ENCODE data around the gene PALD1. TPM values are rescaled to one million over a fixed set of nuclear protein-coding genes. Genes with fewer than 3 reads are reported as not detected.

Gene PALD1
- total and polyA plus RNA-seq, 12 donors: 2.0 to 16.2 (median 7.4) TPM

DNA sequence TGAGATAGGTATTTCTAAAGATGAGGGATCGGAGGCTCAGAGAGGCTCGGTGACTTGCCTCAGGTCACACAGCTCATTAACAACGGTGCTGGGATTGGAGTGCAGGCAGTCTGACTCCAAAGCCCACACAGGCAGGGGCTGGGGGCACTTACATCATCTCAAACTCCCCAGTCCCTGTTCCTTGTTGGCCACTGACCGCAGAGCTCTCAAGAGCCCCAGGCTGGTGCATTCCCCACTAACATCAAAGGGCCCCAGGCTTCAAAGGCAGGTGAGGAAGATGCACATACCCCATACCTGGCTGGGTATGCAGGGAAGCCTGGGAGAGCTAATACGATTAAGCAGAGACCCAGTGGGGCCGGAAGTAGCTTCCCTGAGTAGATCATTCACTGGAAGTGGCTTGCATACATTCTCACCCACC, 23.3 kb upstream of the PALD1 start:
- H3K4me3 ChIP-seq: no peak overlapping the region
- no peak overlapping the region for H3K27ac ChIP-seq
- no peak for TF ChIP-seq POLR2A (IDR thresholded peaks at IDR 0.05)
- TF ChIP-seq, protein P1, sequence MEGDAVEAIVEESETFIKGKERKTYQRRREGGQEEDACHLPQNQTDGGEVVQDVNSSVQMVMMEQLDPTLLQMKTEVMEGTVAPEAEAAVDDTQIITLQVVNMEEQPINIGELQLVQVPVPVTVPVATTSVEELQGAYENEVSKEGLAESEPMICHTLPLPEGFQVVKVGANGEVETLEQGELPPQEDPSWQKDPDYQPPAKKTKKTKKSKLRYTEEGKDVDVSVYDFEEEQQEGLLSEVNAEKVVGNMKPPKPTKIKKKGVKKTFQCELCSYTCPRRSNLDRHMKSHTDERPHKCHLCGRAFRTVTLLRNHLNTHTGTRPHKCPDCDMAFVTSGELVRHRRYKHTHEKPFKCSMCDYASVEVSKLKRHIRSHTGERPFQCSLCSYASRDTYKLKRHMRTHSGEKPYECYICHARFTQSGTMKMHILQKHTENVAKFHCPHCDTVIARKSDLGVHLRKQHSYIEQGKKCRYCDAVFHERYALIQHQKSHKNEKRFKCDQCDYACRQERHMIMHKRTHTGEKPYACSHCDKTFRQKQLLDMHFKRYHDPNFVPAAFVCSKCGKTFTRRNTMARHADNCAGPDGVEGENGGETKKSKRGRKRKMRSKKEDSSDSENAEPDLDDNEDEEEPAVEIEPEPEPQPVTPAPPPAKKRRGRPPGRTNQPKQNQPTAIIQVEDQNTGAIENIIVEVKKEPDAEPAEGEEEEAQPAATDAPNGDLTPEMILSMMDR (IDR thresholded peaks at IDR 0.05): no peak
- WGBS, 4 donors: 75 to 83% (median 77%) methylated on average over 3 to 6 of the region's 6 CpGs
- H3K9me3 ChIP-seq (replicated peaks in 1 of 3): no peaks in the 10 kb centered on the region
- H3K36me3 ChIP-seq (replicated peaks in 1 of 2): no peaks in the 10 kb centered on the region
- H3K4me1 ChIP-seq (replicated peaks in 1 of 2): peaks cover 12% of the 10 kb centered on the region in 2 donors
- intact Hi-C loops (cut with DNase I): no loop called here
- no peak for DNase-seq
- H3K27me3 ChIP-seq: no peaks in the 10 kb centered on the region

DNA sequence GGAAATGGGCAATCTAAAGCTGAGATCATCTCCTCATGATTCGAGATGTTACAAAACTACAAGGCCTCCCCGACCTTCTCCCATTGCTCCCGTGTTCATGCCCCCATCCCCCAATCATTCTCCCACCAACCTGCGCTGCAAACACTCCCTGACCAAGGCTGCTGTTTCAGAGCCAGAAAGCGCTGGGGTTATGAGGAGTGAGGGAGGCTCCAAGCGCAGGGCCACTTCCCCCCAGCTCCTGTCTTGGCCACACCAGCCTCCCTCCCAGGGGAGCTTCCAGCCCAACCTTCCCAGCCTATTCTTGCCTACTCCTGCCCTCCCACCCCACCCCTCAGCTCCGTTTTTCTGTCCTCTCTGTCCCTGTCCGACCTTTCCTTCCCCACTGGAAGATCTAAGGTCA, 22.4 kb upstream of the PALD1 start:
- intact Hi-C loops (cut with DNase I): no loop called here
- 60 to 73% (median 64%) methylated on average over 7 to 8 of the region's 8 CpGs for whole genome bisulfite sequencing, 4 donors
- Histone ChIP-seq H3K9me3 (replicated peaks in 1 of 3) (no peaks in the 10 kb centered on the region), H3K27me3 (no peaks in the 10 kb centered on the region), H3K36me3 (replicated peaks in 1 of 2) (no peaks in the 10 kb centered on the region), H3K4me3 (no peak overlapping the region), H3K27ac (no peak overlapping the region), H3K4me1 (replicated peaks in 1 of 2) (peaks cover 12% of the 10 kb centered on the region in 2 donors)
- no peak for DNase-seq
- no peak for TF ChIP-seq POLR2A (IDR thresholded peaks at IDR 0.05)
- TF ChIP-seq, protein P1 (IDR thresholded peaks at IDR 0.05): no peak

DNA sequence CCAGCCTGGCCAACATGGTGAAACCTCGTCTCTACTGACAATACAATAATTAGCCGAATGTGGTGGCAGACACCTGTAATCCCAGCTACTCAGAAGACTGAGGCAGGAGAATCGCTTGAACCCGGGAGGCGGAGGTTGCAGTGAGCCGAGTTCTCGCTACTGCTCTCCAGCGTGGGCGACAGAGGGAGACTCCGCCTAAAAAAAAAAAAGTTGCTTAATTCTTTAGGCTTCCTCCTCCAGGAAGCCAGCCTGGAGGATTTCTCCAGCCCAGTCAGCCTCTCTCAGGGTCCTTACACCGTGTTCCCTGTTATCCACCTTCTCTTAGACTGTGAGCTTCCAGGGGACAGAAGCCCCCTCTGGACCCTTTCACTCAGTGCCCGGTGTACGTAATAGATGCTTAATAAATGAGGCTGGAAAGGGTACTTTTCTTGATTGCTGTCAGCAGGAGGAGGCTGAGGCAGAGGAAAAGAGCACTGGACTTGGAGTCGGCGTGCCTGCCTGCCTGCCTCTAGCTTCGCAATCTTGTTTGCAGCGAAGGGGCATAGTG, 20.7 kb upstream of the PALD1 start:
- TF ChIP-seq POLR2A (IDR thresholded peaks at IDR 0.05): no peak
- TF ChIP-seq, protein P1 (IDR thresholded peaks at IDR 0.05): peak in 1 of 6 experiments; percentile 27
- Histone ChIP-seq H3K27me3 (no peaks in the 10 kb centered on the region), H3K4me1 (replicated peaks in 1 of 2) (peaks cover 17 to 21% of the 10 kb centered on the region in 2 donors), H3K27ac (peak overlapping the region in 3 of 5 donors; percentile 4 to 39 (median 38)), H3K9me3 (replicated peaks in 1 of 3) (no peaks in the 10 kb centered on the region), H3K36me3 (replicated peaks in 1 of 2) (no peaks in the 10 kb centered on the region), H3K4me3 (peak overlapping the region in 2 of 4 donors; percentile 20 to 50)
- no peak for DNase-seq
- intact Hi-C loops (cut with DNase I): no loop called here
- WGBS, 4 donors: 51 to 68% (median 59%) methylated on average over 13 to 17 of the region's 17 CpGs

DNA sequence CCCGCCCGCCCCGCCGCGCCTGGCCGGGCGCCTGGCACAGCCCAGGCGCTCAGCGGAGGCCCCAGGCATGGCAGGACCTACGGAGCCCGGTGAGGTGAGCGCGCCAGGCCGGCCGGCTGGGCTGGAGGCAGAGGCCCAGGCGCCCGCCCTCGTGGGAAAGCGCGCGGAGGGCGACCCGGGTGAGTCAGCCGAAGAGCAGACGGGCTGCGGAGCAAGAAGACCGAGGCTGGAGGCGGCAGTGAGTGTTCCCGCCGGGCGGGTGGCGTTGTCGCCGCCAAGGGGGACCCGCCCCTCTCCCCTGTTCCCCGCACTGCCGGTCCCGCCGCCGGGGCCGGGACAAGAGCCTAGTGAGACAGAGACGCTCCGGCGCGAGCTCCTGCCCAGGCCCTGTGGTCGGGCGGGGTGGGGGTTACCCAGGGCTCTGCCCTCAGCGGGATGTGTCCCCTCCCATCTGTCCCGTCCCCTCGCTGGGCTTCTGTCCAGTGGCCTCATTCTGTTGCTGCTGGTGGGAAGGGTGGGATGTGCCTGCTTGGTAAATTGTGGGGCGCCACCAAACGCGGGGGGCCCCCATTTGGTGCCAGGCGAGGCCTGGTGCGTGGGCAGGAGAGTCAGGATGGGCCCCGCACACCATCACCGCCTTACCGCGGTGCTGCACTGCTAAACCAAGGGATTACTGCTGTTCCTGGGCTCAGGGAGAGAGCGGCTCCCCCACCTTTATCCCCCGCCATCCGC, 20.1 kb upstream of the PALD1 start:
- no peaks in the 10 kb centered on the region for H3K27me3 ChIP-seq
- no peaks in the 10 kb centered on the region for H3K9me3 ChIP-seq (replicated peaks in 1 of 3)
- intact Hi-C loops (cut with DNase I): no loop called here
- peak in 1 of 2 donors; percentile 34 for TF ChIP-seq POLR2A (IDR thresholded peaks at IDR 0.05)
- TF ChIP-seq, protein P1 (IDR thresholded peaks at IDR 0.05): peak in 4 of 6 experiments; percentile 1 to 49 (median 22)
- peak overlapping the region in 2 of 4 donors; percentile 20 to 50 for H3K4me3 ChIP-seq
- DNase-seq: peak; percentile 83 to 92 (median 89)
- H3K36me3 ChIP-seq (replicated peaks in 1 of 2): no peaks in the 10 kb centered on the region
- WGBS, 4 donors: 10 to 14% (median 12%) methylated on average over 23 to 62 of the region's 62 CpGs; no CpG with 5 or more reads in 1 of the 4 donors
- peaks cover 20 to 22% of the 10 kb centered on the region in 2 donors for H3K4me1 ChIP-seq (replicated peaks in 1 of 2)
- peak overlapping the region in 3 of 5 donors; percentile 4 to 39 (median 38) for H3K27ac ChIP-seq

Measured in adrenal gland (tissue), 12 donors.